Endothelial cell of umbilical vein (primary cell): Measurements from ENCODE around the gene ARHGEF11. TPM values are rescaled to one million over a fixed set of nuclear protein-coding genes. Genes with fewer than 3 reads are reported as not detected.
A peak's percentile ranks its signal among the peaks of the same experiment; 100 is the strongest.

Source experiments
- BruUV-seq: library from RNA; stranded (reverse); fragments of 400-500 nt; replicated peaks from 2 replicates; lab custom pipeline; 2021; lab: Mats Ljungman, UMichigan
- CTCF ChIA-PET: fragments of 300-600, 350-600 bp; sonication (Branson Sonifier 250); formaldehyde crosslinking; loops from one replicate; lab custom pipeline; 2021; ENCODE audit warnings: antibody characterized with exemption, inconsistent platforms; lab: Charles Lee
- POLR2A ChIA-PET: fragments of 300-600, 350-600 bp; sonication (Branson Sonifier 250); formaldehyde crosslinking; loops from one replicate; lab custom pipeline; 2021; ENCODE audit warnings: antibody characterized with exemption, inconsistent platforms; lab: Charles Lee
- DNase-seq: peaks from one replicate; pipeline ENCODE4 v3.0.0-alpha.2; 2011; ENCODE audit warnings: low read depth, low spot score
- FAIRE-seq: peaks from 2 replicates; lab custom pipeline; 2011; peaks lifted over from hg19 to GRCh38; lab: Jason Lieb, UNC
- H2AFZ ChIP-seq: 2 replicates; pipeline ENCODE4 v1.6.0; 2012; ENCODE audit warnings: low read depth, low read length, control low read depth, inconsistent platforms
- H3K27ac ChIP-seq: 2 replicates; pipeline ENCODE4 v1.5.1; 2011; ENCODE audit warnings: low read depth, mild to moderate bottlenecking, control low read depth, low read length, moderate library complexity; ENCODE audit not compliant: insufficient read depth
- H3K27me3 ChIP-seq, 2 experiments: 2 replicates each; pipeline versions ENCODE4 v1.6.0 to v1.6.1; 2011; ENCODE audit warnings: low read length in 2 of 2, mixed read lengths in 1 of 2; ENCODE audit not compliant: control insufficient read depth in 2 of 2, insufficient read depth in 2 of 2
- H3K36me3 ChIP-seq, 2 experiments: 2 replicates in 1 of 2; 3 replicates in 1 of 2; pipeline ENCODE4 v1.5.1; 2011; ENCODE audit warnings: low read length in 2 of 2, mild to moderate bottlenecking in 1 of 2, moderate library complexity in 1 of 2; ENCODE audit not compliant: control insufficient read depth in 2 of 2, insufficient read depth in 2 of 2; ENCODE audit errors: extremely low read depth in 1 of 2
- H3K4me1 ChIP-seq: 3 replicates; pipeline ENCODE4 v1.5.1; 2011; ENCODE audit warnings: mild to moderate bottlenecking, low read length; ENCODE audit not compliant: control insufficient read depth, insufficient read depth; ENCODE audit errors: extremely low read depth
- H3K4me2 ChIP-seq: 2 replicates; pipeline ENCODE4 v1.6.1; 2011; ENCODE audit warnings: low read length, control low read depth, mixed read lengths; ENCODE audit not compliant: insufficient read depth
- H3K4me3 ChIP-seq, 3 experiments: fragments of 200-600 bp in 1 of 3; sonication (generic), shearing (Covaris generic) in 1 of 3; replicated peaks in 1 of 3; 2 replicates each; pipeline ENCODE4 v1.5.1; 2011 to 2016; ENCODE audit warnings: control low read depth in 3 of 3, low read length in 3 of 3, mild to moderate bottlenecking in 2 of 3, inconsistent platforms in 1 of 3, low read depth in 1 of 3, moderate library complexity in 1 of 3; ENCODE audit not compliant: insufficient read depth in 1 of 3
- H3K79me2 ChIP-seq: 2 replicates; pipeline ENCODE4 v1.6.0; 2012; ENCODE audit warnings: low read length, inconsistent platforms; ENCODE audit not compliant: control insufficient read depth, insufficient read depth
- H3K9ac ChIP-seq: replicated peaks from 2 replicates; pipeline ENCODE3; 2011; ENCODE audit warnings: low read length, control low read depth; ENCODE audit not compliant: insufficient read depth; ENCODE audit errors: extremely low read depth
- H3K9me1 ChIP-seq: replicated peaks from 3 replicates; pipeline ENCODE4 v1.6.0; 2011; ENCODE audit warnings: mild to moderate bottlenecking, low read length; ENCODE audit not compliant: control insufficient read depth, insufficient read depth; ENCODE audit errors: extremely low read depth
- H3K9me3 ChIP-seq: replicated peaks from 2 replicates; pipeline ENCODE4 v1.5.1; 2012; ENCODE audit warnings: low read length, inconsistent platforms; ENCODE audit not compliant: control insufficient read depth, insufficient read depth
- H4K20me1 ChIP-seq: replicated peaks from 2 replicates; pipeline ENCODE3; 2011; ENCODE audit warnings: mild to moderate bottlenecking, low read length; ENCODE audit not compliant: control insufficient read depth, insufficient read depth; ENCODE audit errors: extremely low read depth
- CTCF ChIP-seq, 2 donors: IDR thresholded peaks; 1 replicate in 1 of 2; 2 replicates in 1 of 2; pipeline ENCODE4 v1.5.1; 2011; ENCODE audit warnings: low read length in 2 of 2, mild to moderate bottlenecking in 2 of 2, moderate library complexity in 2 of 2, control low read depth in 1 of 2, inconsistent platforms in 1 of 2, low read depth in 1 of 2; ENCODE audit not compliant: insufficient read depth in 1 of 2; ENCODE audit errors: extremely low read depth in 1 of 2
- EZH2 ChIP-seq: IDR thresholded peaks from 2 replicates; pipeline ENCODE4 v1.6.1; 2012; ENCODE audit warnings: borderline replicate concordance, low read depth, mild to moderate bottlenecking, moderate library complexity, low read length, inconsistent platforms; ENCODE audit not compliant: severe bottlenecking
- FOS ChIP-seq: IDR thresholded peaks from 2 replicates; pipeline ENCODE4 v1.6.1; 2011; ENCODE audit warnings: mild to moderate bottlenecking, low read length, moderate library complexity, borderline replicate concordance; ENCODE audit not compliant: insufficient read depth
- GATA2 ChIP-seq: IDR thresholded peaks from 2 replicates; pipeline ENCODE4 v1.7.0; 2011; ENCODE audit warnings: low read depth, mild to moderate bottlenecking, moderate library complexity, mixed read lengths, low read length; ENCODE audit not compliant: insufficient read length, insufficient read depth
- JUN ChIP-seq: IDR thresholded peaks from 2 replicates; pipeline ENCODE4 v1.6.1; 2011; ENCODE audit warnings: borderline replicate concordance, low read depth; ENCODE audit not compliant: insufficient read length, insufficient read depth
- MYC ChIP-seq: IDR thresholded peaks from one replicate; pipeline ENCODE4 v1.6.1; 2011; ENCODE audit warnings: mild to moderate bottlenecking, low read depth, low read length
- POLR2A ChIP-seq: IDR thresholded peaks from 2 replicates; pipeline ENCODE4 v1.6.1; 2012; ENCODE audit warnings: low read depth, mild to moderate bottlenecking, control low read depth, low read length
- POLR2AphosphoS5 ChIP-seq: IDR thresholded peaks from 2 replicates; pipeline ENCODE4 v1.6.1; 2012; ENCODE audit warnings: low read depth, mild to moderate bottlenecking, control low read depth, low read length, moderate library complexity; ENCODE audit not compliant: insufficient read depth
- dilution Hi-C: fragments of 300-500 bp; cut with MboI; formaldehyde crosslinking; loops from one replicate; pipeline ENCODE4 v1.15.0; 2019; ENCODE audit warnings: low sequenced_read_pairs; ENCODE audit not compliant: extremely low pct_ligation_motif_present
- intact Hi-C: fragments of 100-400 bp; cut with micrococcal nuclease; formaldehyde crosslinking; loops from one replicate; pipeline ENCODE4 v1.10.0; 2022
- polyA plus RNA-seq, 4 experiments: library from polyadenylated mRNA; depleted of rRNA in 3 of 4; stranded (reverse) in 3 of 4; unstranded in 1 of 4; fragments of >200 nt; gene quantifications; 2 replicates each; pipeline versions ENCODE4 v1.2.1 to v1.2.3, GENCODE V29; 2011 to 2012; ENCODE audit warnings: missing spikeins in 1 of 4
- total RNA-seq: library from RNA; stranded (reverse); gene quantifications from 2 replicates; pipeline ENCODE4 v1.2.3, GENCODE V29; 2021
- TF ChIP-seq, protein P1 (sequence below): IDR thresholded peaks from 2 replicates; pipeline ENCODE4 v1.6.1; 2011; ENCODE audit not compliant: insufficient read depth, insufficient read length

ARHGEF11 gene
- total and polyA plus RNA-seq, 2 donors (not counting 3 experiments of a cell fraction or from before 2014, with no cell fraction given): 18.2 to 28.0 TPM

DNA sequence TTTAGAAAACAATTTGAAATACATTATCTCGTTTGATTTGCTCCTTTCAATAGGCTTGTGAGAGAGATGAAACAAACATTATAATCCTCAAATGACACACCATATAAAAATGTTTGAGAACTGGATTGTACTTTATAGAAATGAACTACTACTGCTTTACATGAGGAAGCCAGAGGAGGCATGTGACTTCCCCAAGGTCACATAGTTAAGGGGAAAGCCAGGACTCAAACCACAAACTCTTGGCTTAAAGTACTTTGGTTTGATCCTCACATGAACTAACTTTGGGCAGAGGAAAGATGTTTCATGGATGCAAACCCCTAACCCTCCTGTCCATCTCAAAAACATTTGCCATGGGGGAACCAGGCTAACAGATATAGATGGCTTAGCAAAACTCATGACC is 4.7 kb downstream of the ARHGEF11 start:
- no peak overlapping the region for H3K9ac ChIP-seq
- H3K27me3 ChIP-seq: no peaks in the 10 kb centered on the region
- H3K4me2 ChIP-seq: peak overlapping the region; percentile 43
- peaks cover 35% of the 10 kb centered on the region for H3K4me1 ChIP-seq
- no peak overlapping the region for H3K4me3 ChIP-seq
- no TSS peak for BruUV-seq
- TF ChIP-seq, protein P1, sequence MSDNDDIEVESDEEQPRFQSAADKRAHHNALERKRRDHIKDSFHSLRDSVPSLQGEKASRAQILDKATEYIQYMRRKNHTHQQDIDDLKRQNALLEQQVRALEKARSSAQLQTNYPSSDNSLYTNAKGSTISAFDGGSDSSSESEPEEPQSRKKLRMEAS: no peak
- TF ChIP-seq MYC: no peak
- no peak for TF ChIP-seq JUN
- no peak for TF ChIP-seq EZH2
- H3K36me3 ChIP-seq: no peaks in the 10 kb centered on the region
- DNase-seq (peak; percentile 14), FAIRE-seq (peak; percentile 4)
- ChIA-PET POLR2A (no interaction called here), CTCF (interaction anchor here (0.6 kb wide), 1 partner anchor 49 kb away, joined by 3 read pairs; no protein-coding TSS in a partner anchor)
- H3K9me3 ChIP-seq: no peaks in the 10 kb centered on the region
- dilution Hi-C loops: no loop called here
- intact Hi-C loops: loop anchor here (5.0 kb wide), 1 partner anchor 39 kb away; no protein-coding TSS in a partner anchor
- H3K79me2 ChIP-seq: peaks cover 34% of the 10 kb centered on the region
- no peak overlapping the region for H3K27ac ChIP-seq
- no peak overlapping the region for H2AFZ ChIP-seq
- no peaks in the 10 kb centered on the region for H3K9me1 ChIP-seq
- H4K20me1 ChIP-seq: no peaks in the 10 kb centered on the region

GRCh38 chr1:157035121-157035520 is 10.4 kb downstream of the ARHGEF11 start:
- dilution Hi-C loops: no loop called here
- H3K4me2 ChIP-seq: no peak overlapping the region
- no peak for FAIRE-seq

More at GRCh38 chr1:157035121-157035520, 10.4 kb downstream of the ARHGEF11 start:
- Histone ChIP-seq H3K27ac (no peak overlapping the region), H3K4me3 (no peak overlapping the region), H3K4me1 (no peaks in the 10 kb centered on the region), H3K79me2 (peaks cover 5% of the 10 kb centered on the region), H3K9ac (no peak overlapping the region), H3K9me3 (no peaks in the 10 kb centered on the region), H3K27me3 (no peaks in the 10 kb centered on the region), H3K36me3 (no peaks in the 10 kb centered on the region), H2AFZ (no peak overlapping the region), H4K20me1 (no peaks in the 10 kb centered on the region), H3K9me1 (no peaks in the 10 kb centered on the region)
- ChIA-PET CTCF (interaction anchor here (0.8 to 1.8 kb wide), 2 partner anchors 9 kb away, joined by 3 to 5 read pairs; no protein-coding TSS in a partner anchor), POLR2A (no interaction called here)
- intact Hi-C loops: no loop called here
- no TSS peak for BruUV-seq
- DNase-seq: no peak
- no peak for TF ChIP-seq JUN
- no peak for TF ChIP-seq POLR2AphosphoS5
- TF ChIP-seq EZH2: no peak
- TF ChIP-seq, protein P1: no peak
- no peak for TF ChIP-seq FOS
- no peak for TF ChIP-seq POLR2A
- no peak for TF ChIP-seq CTCF (IDR thresholded peaks at IDR 0.05; ENCODE audit: extremely low read depth in 1 of 2, insufficient read depth in 1 of 2, low read depth in 1 of 2, low read length in 2 of 2)
- no peak for TF ChIP-seq GATA2
- no peak for TF ChIP-seq MYC
